Body of pancreas (tissue), 4 donors: Measurements from ENCODE around the gene RPS5. TPM values are rescaled to one million over a fixed set of nuclear protein-coding genes. Genes with fewer than 3 reads are reported as not detected.

Experiments
- ATAC-seq: fragments of 150-250 bp; one replicate; pipeline ENCODE4 v1.9.1; 2016
- DNase-seq, 4 donors: peaks; one replicate each; pipeline ENCODE4 v3.0.0-alpha.2; 2019
- H3K27ac ChIP-seq, 4 donors: fragments of 200-600 bp; sonication (generic); 1 replicate in 3 of 4; 2 replicates in 1 of 4; pipeline versions ENCODE4 v1.5.1 to v1.6.1; 2016 to 2019; ENCODE audit warnings: mild to moderate bottlenecking in 1 of 4, mixed read lengths in 1 of 4, moderate library complexity in 1 of 4
- H3K27me3 ChIP-seq, 2 donors: fragments of 200-600 bp; sonication (generic); one replicate each; pipeline ENCODE4 v1.6.0; 2016; ENCODE audit warnings: mild to moderate bottlenecking in 1 of 2
- H3K36me3 ChIP-seq, 2 donors: fragments of 200-600 bp; sonication (generic); replicated peaks in 1 of 2; 2 replicates each; pipeline ENCODE4 v1.5.1; 2016; ENCODE audit warnings: low read depth in 2 of 2; ENCODE audit not compliant: insufficient read depth in 1 of 2
- H3K4me1 ChIP-seq: fragments of 200-600 bp; sonication (generic); one replicate; pipeline ENCODE4 v1.6.0; 2016
- H3K4me3 ChIP-seq, 2 donors: fragments of 200-600 bp; sonication (generic); 1 replicate in 1 of 2; 2 replicates in 1 of 2; pipeline ENCODE4 v1.5.1; 2016 to 2019
- H3K9me3 ChIP-seq, 3 donors: fragments of 200-600 bp; sonication (generic); 1 replicate in 2 of 3; 2 replicates in 1 of 3; pipeline ENCODE4 v1.5.1; 2016
- POLR2A ChIP-seq, 3 donors: fragments of 450-650 bp; IDR thresholded peaks; one replicate each; pipeline ENCODE4 v1.6.1; 2016; ENCODE audit warnings: antibody characterized with exemption in 3 of 3, mild to moderate bottlenecking in 2 of 3
- WGBS, 2 donors: methylation state at CpG; one replicate each; pipeline ENCODE4 v1.1.5; 2017; 5-methylcytosine and 5-hydroxymethylcytosine counted together
- intact Hi-C: fragments of 100-400 bp; cut with DNase I; formaldehyde crosslinking; loops from one replicate; pipeline ENCODE4 v1.15.1; 2023
- total RNA-seq, 2 donors: library from RNA; depleted of rRNA; stranded (reverse); fragments of >200 nt; gene quantifications; one replicate each; pipeline ENCODE4 v1.1.0, GENCODE V29; 2016
- TF ChIP-seq, protein P1 (sequence below), 7 experiments: fragments of 450-650 bp in 4 of 7; fragments of 200-600 bp in 3 of 7; sonication (generic) in 3 of 7; IDR thresholded peaks; one replicate each; pipeline ENCODE4 v1.5.1; 2016 to 2019; ENCODE audit warnings: antibody characterized with exemption in 7 of 7

The RPS5 gene
- total RNA-seq, 2 donors from 2014 or later = 577 to 1,133 TPM

GRCh38 chr19:58397533-58398037 is 10.5 kb downstream of the RPS5 start:
- no peak overlapping the region for H3K27ac ChIP-seq
- peaks cover 26% of the 10 kb centered on the region for H3K4me1 ChIP-seq
- ATAC-seq = no peak
- TF ChIP-seq, protein P1, sequence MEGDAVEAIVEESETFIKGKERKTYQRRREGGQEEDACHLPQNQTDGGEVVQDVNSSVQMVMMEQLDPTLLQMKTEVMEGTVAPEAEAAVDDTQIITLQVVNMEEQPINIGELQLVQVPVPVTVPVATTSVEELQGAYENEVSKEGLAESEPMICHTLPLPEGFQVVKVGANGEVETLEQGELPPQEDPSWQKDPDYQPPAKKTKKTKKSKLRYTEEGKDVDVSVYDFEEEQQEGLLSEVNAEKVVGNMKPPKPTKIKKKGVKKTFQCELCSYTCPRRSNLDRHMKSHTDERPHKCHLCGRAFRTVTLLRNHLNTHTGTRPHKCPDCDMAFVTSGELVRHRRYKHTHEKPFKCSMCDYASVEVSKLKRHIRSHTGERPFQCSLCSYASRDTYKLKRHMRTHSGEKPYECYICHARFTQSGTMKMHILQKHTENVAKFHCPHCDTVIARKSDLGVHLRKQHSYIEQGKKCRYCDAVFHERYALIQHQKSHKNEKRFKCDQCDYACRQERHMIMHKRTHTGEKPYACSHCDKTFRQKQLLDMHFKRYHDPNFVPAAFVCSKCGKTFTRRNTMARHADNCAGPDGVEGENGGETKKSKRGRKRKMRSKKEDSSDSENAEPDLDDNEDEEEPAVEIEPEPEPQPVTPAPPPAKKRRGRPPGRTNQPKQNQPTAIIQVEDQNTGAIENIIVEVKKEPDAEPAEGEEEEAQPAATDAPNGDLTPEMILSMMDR (IDR thresholded peaks at IDR 0.05) = no peak
- TF ChIP-seq POLR2A (IDR thresholded peaks at IDR 0.05) = no peak
- H3K4me3 ChIP-seq = no peak overlapping the region
- H3K36me3 ChIP-seq = peaks cover 17% of the 10 kb centered on the region in 2 donors
- H3K9me3 ChIP-seq = no peaks in the 10 kb centered on the region
- intact Hi-C loops = no loop called here
- no peaks in the 10 kb centered on the region for H3K27me3 ChIP-seq
- WGBS, 2 donors = 58 to 82% methylated on average over 3 to 6 of the region's 7 CpGs
- no peak for DNase-seq

DNA sequence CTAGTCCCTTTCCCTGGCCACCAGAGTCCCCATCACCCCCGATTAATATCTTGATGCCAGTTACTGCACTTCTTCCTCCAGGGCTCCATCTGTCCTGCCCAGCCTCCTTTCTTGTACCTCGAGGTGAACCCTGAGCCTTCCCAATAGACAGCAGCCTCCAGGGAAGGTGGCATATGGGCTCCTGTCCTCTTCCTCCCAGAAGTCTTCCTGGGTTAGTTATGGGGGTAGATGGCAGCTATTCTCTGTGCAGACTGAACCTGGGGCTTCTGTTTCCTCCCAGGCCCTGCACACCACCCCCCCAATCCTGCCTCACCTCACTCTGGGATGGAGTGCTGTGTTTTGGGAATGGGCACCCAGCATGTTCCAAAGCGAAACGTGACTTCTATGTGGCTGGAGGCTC is 11.0 kb downstream of the RPS5 start:
- TF ChIP-seq, protein P1 (IDR thresholded peaks at IDR 0.05) = no peak
- TF ChIP-seq POLR2A (IDR thresholded peaks at IDR 0.05) = no peak
- no peak overlapping the region for H3K4me3 ChIP-seq
- no peak overlapping the region for H3K27ac ChIP-seq
- intact Hi-C loops = no loop called here
- ATAC-seq (no peak), DNase-seq (no peak)
- peaks cover 26% of the 10 kb centered on the region for H3K4me1 ChIP-seq
- WGBS, 2 donors = 74 to 79% methylated on average over 4 of the region's 4 CpGs
- H3K36me3 ChIP-seq = peaks cover 12 to 13% of the 10 kb centered on the region in 2 donors
- H3K27me3 ChIP-seq = no peaks in the 10 kb centered on the region
- H3K9me3 ChIP-seq = no peaks in the 10 kb centered on the region

DNA sequence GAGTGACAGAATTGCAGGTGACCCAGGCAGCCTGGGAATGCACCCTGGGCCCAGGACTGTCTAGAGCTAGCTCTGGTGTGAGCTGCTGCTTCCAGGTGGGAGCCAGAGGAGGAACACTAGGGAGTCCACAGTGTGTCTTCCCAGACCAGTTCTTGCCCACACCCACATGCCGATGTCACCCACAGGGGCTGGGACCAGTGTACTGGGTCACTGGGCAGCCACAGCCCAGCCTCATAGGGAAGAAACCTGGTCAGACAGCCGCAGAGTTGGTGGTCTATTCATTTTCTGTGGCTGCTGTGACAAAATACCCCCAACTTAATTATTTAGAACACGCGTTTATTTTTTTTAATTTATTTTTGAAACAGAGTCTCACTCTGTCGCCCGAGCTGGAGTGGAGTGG is 11.5 kb downstream of the RPS5 start:
- DNase-seq (no peak), ATAC-seq (no peak)
- 90 to 96% methylated on average over 6 of the region's 6 CpGs for WGBS, 2 donors
- no peak overlapping the region for H3K27ac ChIP-seq
- H3K36me3 ChIP-seq = peaks cover 7 to 10% of the 10 kb centered on the region in 2 donors
- no peaks in the 10 kb centered on the region for H3K9me3 ChIP-seq
- no peak overlapping the region for H3K4me3 ChIP-seq
- H3K27me3 ChIP-seq = no peaks in the 10 kb centered on the region
- peaks cover 26% of the 10 kb centered on the region for H3K4me1 ChIP-seq
- intact Hi-C loops = no loop called here
- TF ChIP-seq POLR2A (IDR thresholded peaks at IDR 0.05) = no peak
- TF ChIP-seq, protein P1 (IDR thresholded peaks at IDR 0.05) = no peak

- H3K4me1 ChIP-seq = peaks cover 26% of the 10 kb centered on the region
- no peak for TF ChIP-seq POLR2A (IDR thresholded peaks at IDR 0.05)
- TF ChIP-seq, protein P1 (IDR thresholded peaks at IDR 0.05) = no peak
- intact Hi-C loops = no loop called here
- no peak overlapping the region for H3K4me3 ChIP-seq
- WGBS, 2 donors = 96% methylated on average over 3 of the region's 3 CpGs; no CpG with 5 or more reads in 1 of the 2 donors
- ATAC-seq = no peak
- H3K9me3 ChIP-seq = no peaks in the 10 kb centered on the region
- H3K27ac ChIP-seq = no peak overlapping the region
- H3K36me3 ChIP-seq = no peaks in the 10 kb centered on the region
- DNase-seq = no peak
- no peaks in the 10 kb centered on the region for H3K27me3 ChIP-seq
Measured at GRCh38 chr19:58399903-58400302, 12.8 kb downstream of the RPS5 start.

DNA sequence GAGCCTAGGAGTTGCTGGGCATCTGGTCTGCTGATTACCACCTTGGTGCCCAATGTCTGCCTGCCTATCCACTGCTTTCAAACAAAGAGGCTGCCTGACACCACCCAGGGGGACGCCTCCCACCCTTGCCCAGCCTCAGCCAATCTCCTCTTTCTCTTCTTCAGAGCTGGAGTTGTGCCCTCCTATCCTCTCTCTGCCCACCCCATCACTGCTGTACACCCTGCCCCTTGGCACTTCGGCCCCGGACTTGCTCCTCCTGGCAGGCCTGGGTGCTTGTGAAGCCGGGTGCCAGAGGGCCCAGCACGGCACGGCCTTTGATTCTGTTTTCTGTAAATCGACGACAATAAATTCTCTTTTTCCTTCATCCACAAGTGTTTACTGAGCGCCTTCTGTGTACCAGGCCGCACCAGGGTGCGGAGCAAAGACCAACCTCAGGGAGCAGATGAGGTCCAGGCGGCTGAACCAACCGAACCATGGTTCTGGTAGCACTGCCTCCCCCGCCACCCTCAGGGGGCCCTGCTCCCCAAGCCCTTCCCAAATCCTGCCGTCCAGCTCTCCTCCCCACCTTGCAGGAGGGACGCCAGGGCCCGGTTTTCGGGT is 13.3 kb downstream of the RPS5 start:
- H3K4me1 ChIP-seq = peaks cover 23% of the 10 kb centered on the region
- H3K9me3 ChIP-seq = no peaks in the 10 kb centered on the region
- ATAC-seq (no peak), DNase-seq (no peak)
- peak overlapping the region; percentile 2 to 13 for H3K4me3 ChIP-seq
- intact Hi-C loops = no loop called here
- no peaks in the 10 kb centered on the region for H3K27me3 ChIP-seq
- H3K27ac ChIP-seq = no peak overlapping the region
- WGBS, 2 donors = 40 to 58% methylated on average over 14 to 18 of the region's 18 CpGs
- no peak for TF ChIP-seq POLR2A (IDR thresholded peaks at IDR 0.05)
- TF ChIP-seq, protein P1 (IDR thresholded peaks at IDR 0.05) = no peak
- H3K36me3 ChIP-seq = no peaks in the 10 kb centered on the region
